ENCODE results near the gene BMP6. TPM values are rescaled to one million over a fixed set of nuclear protein-coding genes. Genes with fewer than 3 reads are reported as not detected.

Gene BMP6
- total and polyA plus RNA-seq, 2 of the 8 experiments (the other 6 are each of a cell fraction or from before 2014, with no cell fraction given): 2.0 to 2.1 TPM

GRCh38 chr6:7841781-7842468, 116.0 kb downstream of the BMP6 start:
- CTCF ChIA-PET (ENCODE audit: partially characterized antibody): interaction anchor here (0.7 to 0.9 kb wide), 2 partner anchors 119 to 120 kb away, joined by 3 read pairs; no protein-coding TSS in a partner anchor
- Histone ChIP-seq H3K4ac (replicated peaks; ENCODE audit: insufficient read length, low read depth, low read length) (no peak overlapping the region), H3K79me1 (ENCODE audit: low read depth, low read length) (no peaks in the 10 kb centered on the region), H2AK5ac (ENCODE audit: low read depth, low read length) (no peak overlapping the region), H3K23me2 (ENCODE audit: low read depth, low read length) (no peaks in the 10 kb centered on the region; the same call in 1 of the 2 replicates), H3K4me2 (ENCODE audit: insufficient read depth in 1 of 2, low read depth in 2 of 2, low read length in 2 of 2) (no peak overlapping the region), H3K4me1 (replicated peaks in 1 of 4; ENCODE audit: control insufficient read depth in 3 of 4, insufficient read depth in 4 of 4, low read length in 3 of 4) (no peaks in the 10 kb centered on the region; a peak in 1 of 7 replicates), H2BK5ac (ENCODE audit: low read depth, low read length) (no peak overlapping the region), H3K79me2 (ENCODE audit: control insufficient read depth in 1 of 2, insufficient read depth in 2 of 2, low read length in 2 of 2) (no peaks in the 10 kb centered on the region), H3K4me3 (ENCODE audit: extremely low read depth in 1 of 4, insufficient read depth in 2 of 4, low read depth in 3 of 4, low read length in 4 of 4) (no peak overlapping the region), H2BK12ac (ENCODE audit: low read depth, low read length) (no peak overlapping the region), H2BK15ac (ENCODE audit: low read length) (no peak overlapping the region), H3K56ac (replicated peaks; ENCODE audit: insufficient read length, low read depth, low read length) (no peak overlapping the region), H4K5ac (ENCODE audit: insufficient read length, low read depth, low read length) (no peak overlapping the region), H2AFZ (ENCODE audit: low read length) (no peak overlapping the region), H2BK120ac (replicated peaks; ENCODE audit: low read depth, low read length) (no peak overlapping the region), H3K14ac (ENCODE audit: insufficient read length) (no peak overlapping the region), H2BK20ac (ENCODE audit: low read length) (no peak overlapping the region), H3K36me3 (ENCODE audit: control insufficient read depth in 2 of 4, insufficient read depth in 4 of 4, low read length in 3 of 4) (no peaks in the 10 kb centered on the region), H4K8ac (ENCODE audit: extremely low read depth, insufficient read depth, low read length) (no peak overlapping the region), H3K27ac (ENCODE audit: low read depth, low read length) (no peak overlapping the region), H3K27me3 (replicated peaks in 1 of 4; ENCODE audit: control insufficient read depth in 3 of 4, extremely low read depth in 1 of 4, insufficient read depth in 3 of 4, low read length in 3 of 4) (no peaks in the 10 kb centered on the region), H4K91ac (replicated peaks; ENCODE audit: insufficient read length, low read length) (no peak overlapping the region), H3K9me3 (ENCODE audit: insufficient read depth in 2 of 2, low read depth in 1 of 2, low read length in 1 of 2) (no peaks in the 10 kb centered on the region), H3K23ac (ENCODE audit: insufficient read length) (no peak overlapping the region), H4K20me1 (replicated peaks in 1 of 2; ENCODE audit: control insufficient read depth in 1 of 2, insufficient read depth in 2 of 2, low read length in 2 of 2) (no peaks in the 10 kb centered on the region), H3K9ac (replicated peaks in 1 of 4; ENCODE audit: extremely low read depth in 1 of 4, low read depth in 3 of 4, low read length in 3 of 4) (no peak overlapping the region), H3K18ac (ENCODE audit: extremely low read depth, low read length) (no peak overlapping the region)
- FAIRE-seq (no peak), DNase-seq (ENCODE audit: low read depth in 1 of 2, low spot score in 2 of 2) (no peak)
- WGBS, 2 experiments (ENCODE audit: extremely low coverage in 1 of 2, insufficient coverage in 1 of 2, insufficient read length in 1 of 2, insufficient replicate concordance in 2 of 2, low coverage in 1 of 2, low lambda C conversion rate in 2 of 2, missing lambda C conversion rate in 1 of 2): 89% methylated on average over 3 of the region's 3 CpGs; no CpG with 5 or more reads in 1 of the 2 experiments
- POLR2A ChIA-PET (ENCODE audit: partially characterized antibody): no interaction called here
- no peak for TF ChIP-seq SRF (IDR thresholded peaks at IDR 0.05; ENCODE audit: low read depth, low read length)
- no peak for TF ChIP-seq CREB1 (IDR thresholded peaks at IDR 0.05)
- TF ChIP-seq RBBP5 (IDR thresholded peaks at IDR 0.05; ENCODE audit: borderline replicate concordance, low read depth, low read length): no peak
- TF ChIP-seq SIX5 (IDR thresholded peaks at IDR 0.05; ENCODE audit: low read depth, low read length): no peak
- TF ChIP-seq SUZ12 (IDR thresholded peaks at IDR 0.05; ENCODE audit: low read length): no peak
- TF ChIP-seq SP2 (IDR thresholded peaks at IDR 0.05; ENCODE audit: low read length): no peak
- TF ChIP-seq TCF12 (IDR thresholded peaks at IDR 0.05; ENCODE audit: low read depth, low read length): no peak
- no peak for TF ChIP-seq CHD1 (IDR thresholded peaks at IDR 0.05; ENCODE audit: low read depth, low read length)
- TF ChIP-seq RAD21 (IDR thresholded peaks at IDR 0.05 in 1 of 2, conservative IDR thresholded peaks at IDR 0.05 in 1 of 2; ENCODE audit: low read depth in 2 of 2, low read length in 2 of 2): no peak
- TF ChIP-seq ZNF274 (IDR thresholded peaks at IDR 0.05; ENCODE audit: borderline replicate concordance, extremely low read depth, low read length): no peak
- TF ChIP-seq USF2 (IDR thresholded peaks at IDR 0.05; ENCODE audit: low read length): no peak
- no peak for TF ChIP-seq CHD2 (IDR thresholded peaks at IDR 0.05; ENCODE audit: low read length)
- TF ChIP-seq HDAC2 (IDR thresholded peaks at IDR 0.05; ENCODE audit: borderline replicate concordance in 1 of 2, low read depth in 2 of 2, low read length in 2 of 2): no peak

All from H1 (cell line).